Activated T-cell treated with anti-CD3 and anti-CD28 coated beads, Interleukin-2, amount 50 U/mL, for 24 hours (primary cell): ENCODE measurements around the gene BIRC7.
"Not testable (repeated sequence)": the region's sequence is repeated elsewhere in the genome, so short reads cannot be mapped to it uniquely, and the experiment has no call there.

Experiments
- DNase-seq: peaks from one replicate; pipeline ENCODE4 v3.0.0-alpha.2; 2020
- H3K27ac Mint-ChIP-seq: 2 replicates; pipeline ENCODE4 v1.8.0; 2020; ENCODE audit warnings: mild to moderate bottlenecking, mixed read lengths
- H3K27me3 Mint-ChIP-seq: 2 replicates; pipeline ENCODE4 v1.8.0; 2020; ENCODE audit warnings: mixed read lengths
- H3K36me3 Mint-ChIP-seq: 2 replicates; pipeline ENCODE4 v1.8.0; 2020; ENCODE audit warnings: low read depth, mixed read lengths
- H3K4me1 Mint-ChIP-seq: 2 replicates; pipeline ENCODE4 v1.8.0; 2020; ENCODE audit warnings: low read depth, mixed read lengths
- H3K4me3 Mint-ChIP-seq: 2 replicates; pipeline ENCODE4 v1.8.0; 2020; ENCODE audit warnings: mild to moderate bottlenecking, moderate library complexity, mixed read lengths
- H3K9me3 Mint-ChIP-seq: 2 replicates; pipeline ENCODE4 v1.8.0; 2020; ENCODE audit warnings: mixed read lengths

Gene BIRC7

DNA sequence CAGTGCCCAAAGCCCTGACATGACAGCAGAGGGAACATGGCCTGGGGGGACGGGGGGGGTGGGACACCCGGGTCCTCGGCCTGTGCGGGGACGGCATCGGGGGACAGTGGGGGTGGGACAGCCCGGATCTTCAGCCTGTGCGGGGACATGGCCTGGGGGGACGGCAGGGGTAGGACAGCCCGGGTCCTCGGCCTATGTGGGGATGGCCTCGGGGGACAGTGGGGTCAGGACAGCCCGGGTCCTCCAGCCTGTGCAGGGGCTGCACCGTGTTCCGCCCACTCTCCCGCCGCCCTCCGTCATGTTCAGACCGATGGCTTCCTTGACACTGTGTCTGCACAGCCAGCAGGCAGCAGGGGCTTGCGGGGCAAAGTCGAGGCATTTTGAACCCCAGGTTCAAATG lies 7.0 kb downstream of the BIRC7 start:
- Mint-ChIP-seq H3K4me1 (no peaks in the 10 kb centered on the region), H3K9me3 (no peaks in the 10 kb centered on the region), H3K27me3 (peaks cover 25% of the 10 kb centered on the region), H3K4me3 (no peak overlapping the region), H3K27ac (no peak overlapping the region), H3K36me3 (no peaks in the 10 kb centered on the region)
- DNase-seq = no peak

DNA sequence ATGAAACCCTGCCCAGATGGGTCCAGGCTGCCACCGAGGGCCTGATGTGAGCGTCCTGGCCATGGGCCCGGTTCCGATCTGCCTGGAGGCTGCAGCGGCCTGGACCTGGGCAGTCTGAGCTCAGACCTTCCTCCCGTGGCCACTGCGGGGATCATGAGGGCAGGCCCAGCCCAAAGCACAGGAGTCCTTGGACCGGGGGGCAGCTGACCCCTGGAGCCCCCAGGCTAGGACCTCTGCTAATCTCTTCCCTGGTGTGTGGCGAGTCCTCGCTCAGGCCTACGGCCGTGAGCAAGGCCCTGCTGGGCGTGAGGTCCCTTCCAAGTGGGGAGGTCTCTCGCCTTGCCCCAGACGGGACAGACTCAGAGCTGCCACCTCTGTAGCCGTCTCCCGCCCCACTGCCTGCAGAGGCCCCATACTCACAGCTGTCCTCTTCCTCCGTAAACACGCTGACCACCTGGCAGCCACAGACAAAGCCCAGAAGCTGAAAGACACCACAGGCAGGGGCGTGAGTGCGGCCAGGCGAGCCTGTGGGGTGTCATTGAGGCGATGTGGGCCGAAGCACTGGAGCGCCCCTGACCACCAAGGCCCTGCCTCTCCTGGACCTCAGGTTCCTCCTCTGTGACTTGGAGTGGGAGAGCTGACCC lies 8.0 kb downstream of the BIRC7 start:
- H3K4me3 Mint-ChIP-seq = no peak overlapping the region
- H3K27ac Mint-ChIP-seq = no peak overlapping the region

DNA sequence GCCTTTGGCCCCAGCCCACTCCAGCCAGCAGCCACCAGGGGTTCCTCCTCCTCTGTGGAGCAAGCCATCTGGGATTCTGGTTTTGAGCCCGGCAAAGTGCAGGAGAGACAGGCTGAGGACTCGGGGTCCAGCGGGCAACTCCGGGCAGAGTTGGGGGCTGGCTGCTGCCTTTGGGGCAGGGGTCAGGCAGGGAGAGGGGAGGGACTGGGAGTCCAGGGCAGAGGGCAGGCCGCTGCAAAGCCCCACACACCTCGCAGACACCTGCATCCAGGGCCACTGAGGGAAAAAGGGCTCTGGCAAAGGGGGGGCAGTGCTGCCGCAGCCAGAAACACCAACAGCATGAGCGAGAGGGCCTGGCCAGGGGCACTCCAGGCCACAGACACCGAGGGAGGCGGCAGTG lies 8.8 kb downstream of the BIRC7 start:
- H3K27ac Mint-ChIP-seq = no peak overlapping the region
- no peaks in the 10 kb centered on the region for H3K4me1 Mint-ChIP-seq

More for the DNA sequence above, 8.0 kb downstream of the BIRC7 start:
- Mint-ChIP-seq H3K9me3 (no peaks in the 10 kb centered on the region), H3K36me3 (no peaks in the 10 kb centered on the region), H3K4me1 (no peaks in the 10 kb centered on the region), H3K27me3 (peaks cover 34% of the 10 kb centered on the region)
- no peak for DNase-seq

DNA sequence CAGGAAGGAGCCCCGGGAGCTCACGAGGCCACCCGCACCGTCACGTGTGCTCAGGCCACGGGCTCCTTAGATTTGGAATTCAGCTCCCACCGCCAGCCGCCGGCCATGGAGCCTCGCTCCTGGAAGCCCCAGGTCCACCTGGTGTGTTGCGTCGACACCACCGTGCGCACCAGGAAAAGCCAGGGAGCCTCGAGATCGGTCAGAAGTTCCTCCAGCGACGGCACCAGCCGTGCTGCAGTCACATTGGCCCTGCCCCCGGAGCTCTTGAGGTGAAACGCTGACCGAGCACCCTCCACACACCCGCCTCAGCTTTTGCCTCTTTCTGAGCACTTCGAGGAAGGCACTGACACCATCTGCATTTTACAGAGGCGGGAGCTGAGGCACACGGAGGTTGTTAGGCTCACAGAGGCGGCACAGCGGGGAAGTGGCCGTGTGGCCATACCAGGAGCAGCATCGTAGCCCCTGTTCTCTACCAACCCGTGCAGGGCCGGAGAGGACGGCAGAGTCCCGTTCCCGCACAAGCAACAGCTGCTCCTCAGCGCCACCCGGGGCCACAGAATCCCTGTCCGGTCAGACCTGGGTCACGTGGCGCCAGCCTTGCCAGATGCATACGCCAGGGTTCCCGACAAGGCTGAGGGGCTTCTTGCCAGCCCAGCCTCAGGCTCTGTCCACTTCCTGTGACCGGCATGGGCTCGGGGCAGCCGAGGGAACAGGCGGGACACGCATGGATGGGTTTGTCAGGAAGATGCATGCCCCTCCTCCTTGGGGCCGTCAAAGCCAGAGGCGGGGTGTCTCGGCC lies 11.0 kb downstream of the BIRC7 start:
- no peaks in the 10 kb centered on the region for H3K9me3 Mint-ChIP-seq
- H3K27me3 Mint-ChIP-seq = peaks cover 56% of the 10 kb centered on the region
- no peak overlapping the region for H3K27ac Mint-ChIP-seq
- DNase-seq = no peak
- no peaks in the 10 kb centered on the region for H3K4me1 Mint-ChIP-seq
- no peaks in the 10 kb centered on the region for H3K36me3 Mint-ChIP-seq
- H3K4me3 Mint-ChIP-seq = no peak overlapping the region

More for the DNA sequence above, 8.8 kb downstream of the BIRC7 start:
- peaks cover 41% of the 10 kb centered on the region for H3K27me3 Mint-ChIP-seq
- no peaks in the 10 kb centered on the region for H3K9me3 Mint-ChIP-seq
- H3K4me3 Mint-ChIP-seq = no peak overlapping the region
- H3K36me3 Mint-ChIP-seq = no peaks in the 10 kb centered on the region
- no peak for DNase-seq

DNA sequence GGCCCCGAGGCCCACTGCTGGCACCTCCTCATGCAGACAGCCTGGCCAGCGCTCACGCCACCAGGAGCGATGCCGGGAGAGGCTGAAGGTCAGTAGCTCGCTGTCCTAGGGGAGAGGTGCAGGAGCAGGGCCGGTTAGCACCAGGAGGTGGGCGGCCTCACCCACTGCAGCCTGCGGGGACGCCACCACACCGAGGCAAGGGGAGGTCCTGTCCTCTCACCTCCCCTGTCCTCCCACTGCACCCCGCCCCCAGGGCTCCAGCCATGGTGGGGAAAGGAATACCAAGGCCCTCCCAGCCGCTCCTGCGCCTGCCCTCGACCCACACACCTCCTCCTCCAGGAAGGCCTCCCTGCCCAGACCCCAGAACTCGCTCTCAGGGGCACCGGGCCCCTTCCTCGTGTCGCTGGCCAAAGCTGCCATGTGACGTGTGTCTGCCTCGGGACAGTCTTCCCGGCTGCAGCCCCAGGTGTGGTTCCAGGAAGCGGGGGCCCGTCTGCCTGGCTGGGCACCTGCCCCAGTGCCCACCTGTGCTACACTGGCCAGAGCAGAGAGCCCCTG lies 12.0 kb downstream of the BIRC7 start:
- Mint-ChIP-seq H3K27me3 (peaks cover 60% of the 10 kb centered on the region), H3K9me3 (no peaks in the 10 kb centered on the region)

DNA sequence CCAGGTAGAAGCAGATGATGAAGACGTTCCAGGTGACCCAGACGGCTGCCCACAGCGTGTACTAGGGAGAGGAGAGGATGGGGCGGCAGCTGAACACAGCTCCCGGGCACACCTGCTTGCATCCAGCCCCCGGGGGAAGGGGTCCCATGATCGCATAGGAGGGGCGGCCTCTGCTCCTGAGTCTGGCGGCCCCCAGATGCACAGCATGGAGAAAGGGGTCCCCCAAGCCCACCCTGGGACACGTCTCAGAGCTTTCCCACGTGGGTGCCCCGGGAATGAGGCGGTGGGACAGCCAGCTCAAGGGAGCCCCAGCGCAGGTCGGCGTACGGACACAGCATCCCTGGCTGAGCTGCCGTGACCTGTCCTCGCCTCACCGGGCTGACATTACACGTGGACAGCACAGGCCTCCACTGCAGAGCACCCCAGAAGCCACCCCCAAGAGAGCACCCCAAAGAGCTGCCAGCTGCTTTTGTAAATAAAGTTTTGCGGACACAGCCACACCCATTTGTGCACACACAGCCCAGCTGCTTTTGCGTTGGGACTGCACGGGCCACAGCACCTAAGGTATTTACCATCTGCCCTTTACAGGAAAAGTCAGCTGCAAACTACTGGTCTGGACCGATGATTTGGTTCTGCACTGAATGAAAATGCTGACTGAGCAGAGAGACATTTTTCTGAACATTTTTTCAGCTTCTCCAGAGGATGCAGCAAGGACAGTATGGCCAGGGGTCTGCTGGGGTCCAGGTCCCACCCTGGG lies 13.3 kb downstream of the BIRC7 start:
- H3K4me1 Mint-ChIP-seq = peaks cover 6% of the 10 kb centered on the region
- no peak overlapping the region for H3K27ac Mint-ChIP-seq
- DNase-seq = no peak
- no peaks in the 10 kb centered on the region for H3K9me3 Mint-ChIP-seq
- H3K27me3 Mint-ChIP-seq = peaks cover 68% of the 10 kb centered on the region
- no peak overlapping the region for H3K4me3 Mint-ChIP-seq
- no peaks in the 10 kb centered on the region for H3K36me3 Mint-ChIP-seq

More for the DNA sequence above, 12.0 kb downstream of the BIRC7 start:
- no peak for DNase-seq
- H3K36me3 Mint-ChIP-seq = no peaks in the 10 kb centered on the region
- peaks cover 1% of the 10 kb centered on the region for H3K4me1 Mint-ChIP-seq
- H3K27ac Mint-ChIP-seq = no peak overlapping the region
- no peak overlapping the region for H3K4me3 Mint-ChIP-seq

DNA sequence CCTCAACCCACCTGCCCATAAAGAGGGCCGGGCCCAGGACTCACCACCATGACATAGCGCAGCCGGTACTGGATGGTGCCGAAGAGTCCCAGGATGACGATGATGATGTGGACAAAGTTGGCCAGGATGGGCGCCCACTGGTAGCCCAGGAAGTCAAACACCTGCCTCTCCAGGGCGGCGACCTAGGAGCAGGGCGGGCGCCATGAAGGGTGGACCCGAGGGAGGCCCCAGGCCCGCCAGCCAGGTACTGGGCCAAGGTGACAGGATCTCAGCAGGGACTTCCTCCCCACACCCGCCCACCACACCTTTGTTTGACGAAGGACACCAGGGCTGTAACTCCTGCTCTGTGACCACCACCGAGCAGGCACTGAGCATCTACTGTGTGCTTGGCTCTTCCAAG lies 14.2 kb downstream of the BIRC7 start:
- Mint-ChIP-seq H3K36me3 (no peaks in the 10 kb centered on the region), H3K9me3 (no peaks in the 10 kb centered on the region), H3K27me3 (peaks cover 72% of the 10 kb centered on the region), H3K27ac (no peak overlapping the region), H3K4me3 (no peak overlapping the region), H3K4me1 (peaks cover 7% of the 10 kb centered on the region)
- DNase-seq = no peak

DNA sequence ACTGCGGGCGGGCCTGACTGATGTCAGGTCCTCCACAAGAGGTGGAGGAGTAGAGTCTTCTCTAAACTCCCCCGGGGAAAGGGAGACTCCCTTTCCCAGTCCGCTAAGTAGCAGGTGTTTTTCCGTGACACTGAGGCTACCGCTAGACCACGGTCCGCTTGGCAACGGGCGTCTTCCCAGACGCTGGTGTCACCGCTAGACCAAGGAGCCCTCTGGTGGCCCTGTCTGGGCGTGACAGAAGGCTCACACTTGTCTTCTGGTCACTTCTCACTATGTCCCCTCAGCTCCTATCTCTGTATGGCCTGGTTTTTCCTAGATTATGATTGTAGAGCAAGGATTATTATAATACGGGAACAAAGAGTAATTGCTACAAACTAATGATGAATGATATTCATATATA lies 15.6 kb downstream of the BIRC7 start:
- not testable (repeated sequence) for H3K27ac Mint-ChIP-seq, H3K9me3 Mint-ChIP-seq, H3K4me1 Mint-ChIP-seq, DNase-seq, H3K36me3 Mint-ChIP-seq, H3K4me3 Mint-ChIP-seq
- peaks cover 78% of the 10 kb centered on the region for H3K27me3 Mint-ChIP-seq

DNA sequence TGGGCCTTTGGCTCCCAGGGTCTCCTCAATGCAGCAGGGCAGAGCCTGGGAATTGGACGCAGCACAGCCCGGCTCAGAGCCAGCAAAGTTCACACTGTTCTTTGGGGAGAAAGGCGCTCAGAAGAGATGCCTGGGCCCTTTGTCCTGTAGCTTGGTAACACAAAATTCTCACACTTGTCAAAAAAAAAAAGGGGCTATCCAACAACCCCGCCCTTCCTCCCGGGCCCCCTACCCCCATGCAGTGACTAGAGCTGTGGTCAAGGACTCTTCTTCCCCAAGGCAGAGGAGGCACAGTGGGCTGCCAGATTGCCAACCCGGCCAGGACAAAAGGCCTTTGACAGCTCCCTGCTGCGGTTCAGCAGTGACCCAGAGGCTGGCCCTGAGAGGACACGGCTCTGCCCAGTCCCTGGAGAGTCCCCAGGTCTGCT lies 16.6 kb downstream of the BIRC7 start:
- no peak overlapping the region for H3K4me3 Mint-ChIP-seq
- peaks cover 77% of the 10 kb centered on the region for H3K27me3 Mint-ChIP-seq
- no peaks in the 10 kb centered on the region for H3K9me3 Mint-ChIP-seq
- DNase-seq = no peak
- no peak overlapping the region for H3K27ac Mint-ChIP-seq
- no peaks in the 10 kb centered on the region for H3K36me3 Mint-ChIP-seq
- H3K4me1 Mint-ChIP-seq = peaks cover 7% of the 10 kb centered on the region

DNA sequence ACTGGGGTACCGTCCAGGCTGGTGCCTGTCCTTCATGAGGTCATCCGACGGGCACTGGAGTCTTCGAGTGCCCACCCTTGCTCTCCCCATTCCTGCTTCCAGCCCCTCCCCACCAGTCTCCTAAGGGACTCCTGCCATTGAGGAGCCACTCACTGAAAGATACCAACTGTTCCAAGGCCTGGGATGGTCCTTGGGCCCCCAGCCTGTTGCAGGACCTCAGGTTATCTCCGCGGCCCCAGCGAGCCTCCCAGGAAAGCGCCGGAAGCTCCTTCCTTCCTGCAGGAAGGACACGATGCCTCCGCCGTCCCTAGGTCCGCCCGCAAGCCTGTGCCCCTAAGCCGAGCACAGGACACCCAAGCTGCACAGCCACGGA lies 17.3 kb downstream of the BIRC7 start:
- Mint-ChIP-seq H3K9me3 (no peaks in the 10 kb centered on the region), H3K27ac (no peak overlapping the region), H3K27me3 (peaks cover 76% of the 10 kb centered on the region), H3K4me3 (no peak overlapping the region), H3K4me1 (peaks cover 7% of the 10 kb centered on the region), H3K36me3 (no peaks in the 10 kb centered on the region)
- DNase-seq = no peak

DNA sequence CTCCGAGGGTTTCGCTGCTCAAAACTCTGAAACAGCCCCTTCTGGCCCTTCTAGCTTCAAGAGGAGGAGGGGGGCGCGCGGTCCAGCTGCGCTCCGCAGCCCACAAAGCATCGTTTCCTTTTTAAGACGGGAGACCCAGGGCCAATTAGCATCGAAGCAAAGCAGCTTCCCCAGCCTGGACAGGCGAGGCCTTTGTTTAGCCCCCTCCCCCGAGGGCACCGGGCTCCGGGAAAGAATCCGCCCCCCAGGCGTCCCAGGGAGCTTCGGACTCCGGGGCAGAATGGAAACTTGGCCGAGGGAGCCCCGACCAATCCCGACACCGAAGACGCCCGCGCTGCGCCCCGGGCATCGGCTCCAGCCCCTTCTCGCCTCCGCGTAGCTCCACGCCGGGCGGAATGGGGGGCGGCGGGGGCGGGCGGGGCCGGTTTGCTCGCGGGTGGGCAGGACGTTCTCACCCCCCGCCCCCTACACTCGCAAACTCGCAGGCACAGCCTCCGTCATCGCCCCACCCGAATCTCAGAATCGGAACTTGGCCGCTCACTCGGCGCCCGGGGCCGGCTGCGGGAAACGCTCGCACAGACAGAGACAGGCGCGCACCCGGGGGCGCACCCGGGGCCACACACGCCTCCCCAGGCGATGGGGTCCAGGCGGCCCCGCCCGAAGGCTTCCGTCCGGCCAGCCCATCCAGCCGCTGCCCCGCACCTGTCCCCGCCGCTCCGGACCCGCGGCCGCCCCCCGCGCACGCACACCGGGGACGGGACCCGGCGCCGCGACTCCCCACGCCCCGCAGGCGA lies 17.9 kb downstream of the BIRC7 start:
- no peak for DNase-seq
- Mint-ChIP-seq H3K4me3 (no peak overlapping the region), H3K4me1 (peaks cover 7% of the 10 kb centered on the region), H3K9me3 (no peaks in the 10 kb centered on the region), H3K27ac (no peak overlapping the region), H3K36me3 (no peaks in the 10 kb centered on the region), H3K27me3 (peaks cover 72% of the 10 kb centered on the region)

DNA sequence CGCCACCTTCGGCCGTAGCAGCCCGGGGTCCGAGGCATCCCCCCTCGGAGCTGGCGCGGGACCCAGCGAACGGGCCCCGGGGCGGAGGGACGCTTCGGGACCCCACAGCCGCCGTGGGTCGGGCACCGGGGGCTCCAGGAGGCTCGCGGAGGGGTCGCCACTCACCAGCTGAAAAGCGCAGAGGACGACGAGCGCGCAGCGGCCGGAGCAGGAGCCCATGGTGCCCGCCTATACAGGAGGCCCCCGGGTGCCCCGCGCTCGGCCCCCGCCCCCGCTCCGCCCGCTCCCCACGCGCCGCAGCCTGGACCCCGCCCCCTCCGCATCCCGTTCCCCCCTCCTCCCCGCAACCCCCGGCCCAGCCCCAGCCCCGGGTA lies 18.5 kb downstream of the BIRC7 start, which contains the start of gene NKAIN4:
Gene NKAIN4 (minus strand): TSS at position 232 of the 374 bp plus-strand sequence. CDS start 13 bp downstream, at position 219.
- Mint-ChIP-seq H3K4me1 (peaks cover 7% of the 10 kb centered on the region), H3K27ac (no peak within 1 kb of the TSS), H3K4me3 (no peak within 1 kb of the TSS), H3K27me3 (peaks cover 72% of the 10 kb centered on the region), H3K9me3 (no peaks in the 10 kb centered on the region), H3K36me3 (no peaks in the 10 kb centered on the region)
- no peak for DNase-seq

DNA sequence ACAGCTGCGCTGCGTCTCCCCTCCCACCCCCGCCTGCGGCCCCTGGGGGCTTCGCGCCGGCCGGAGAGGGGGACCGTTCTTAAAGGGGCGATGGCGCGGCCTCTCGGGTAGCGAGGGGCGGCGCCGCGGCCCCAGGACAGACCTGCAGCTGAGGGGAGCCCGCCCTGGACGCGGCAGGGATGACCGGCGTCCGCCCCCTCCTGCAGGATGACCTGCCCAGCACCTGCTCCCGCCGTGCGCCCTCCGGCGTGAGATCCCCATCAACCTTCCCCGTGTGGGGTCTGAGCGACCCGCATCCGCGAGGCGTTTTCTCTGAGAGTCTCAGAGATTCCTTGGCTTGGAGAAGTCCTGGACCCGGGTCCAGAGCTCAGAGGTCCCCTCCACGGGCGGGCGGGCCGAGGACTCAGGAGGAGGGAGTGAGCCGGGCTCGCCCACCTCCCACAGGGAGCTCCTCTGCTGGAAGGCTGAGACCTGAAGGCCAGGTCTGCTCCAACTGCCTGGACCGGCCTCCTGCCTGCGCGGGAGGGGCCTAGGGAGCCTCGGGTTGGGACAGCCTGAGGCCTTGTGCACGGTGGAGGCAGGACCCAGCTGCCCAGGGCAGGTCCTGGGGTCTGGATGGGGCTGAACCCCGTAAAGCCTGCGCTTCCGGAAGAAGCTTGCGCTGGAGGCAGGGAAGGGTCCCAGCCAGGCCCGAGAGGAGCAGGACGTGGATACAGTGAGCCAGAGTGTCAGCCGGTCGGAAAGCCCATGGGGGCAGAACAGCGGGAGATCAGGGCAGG lies 19.1 kb downstream of the BIRC7 start:
- no peaks in the 10 kb centered on the region for H3K36me3 Mint-ChIP-seq
- H3K27ac Mint-ChIP-seq = no peak overlapping the region
- H3K9me3 Mint-ChIP-seq = no peaks in the 10 kb centered on the region
- H3K4me3 Mint-ChIP-seq = no peak overlapping the region
- no peak for DNase-seq
- peaks cover 70% of the 10 kb centered on the region for H3K27me3 Mint-ChIP-seq
- H3K4me1 Mint-ChIP-seq = peaks cover 7% of the 10 kb centered on the region
